Stimulated activated CD8-positive, alpha-beta memory T cell treated with anti-CD3 and anti-CD28 coated beads, Interleukin-2, amount 100 ng/mL, for 1 hour (primary cell): ENCODE measurements around the gene GLB1L.

Source experiments
- DNase-seq, 2 donors: peaks; one replicate each; pipeline ENCODE4 v3.0.0-alpha.2; 2020; ENCODE audit warnings: low read depth in 2 of 2

GLB1L gene

GRCh38 chr2:219252900-219253752 is 7.9 kb upstream of the GLB1L start, which contains the start of gene TUBA4B:
TUBA4B (plus strand) TSS chr2:219253243; CDS start chr2:219253408, 165 bp downstream.
- no peak for DNase-seq

GRCh38 chr2:219252570-219252899 is 7.3 kb upstream of the GLB1L start:
- no peak for DNase-seq

- DNase-seq: no peak
These were observed 6.8 kb upstream of the GLB1L start for GRCh38 chr2:219252084-219252483.

- DNase-seq: no peak
These were observed 6.4 kb upstream of the GLB1L start for GRCh38 chr2:219251656-219252055.

GRCh38 chr2:219250049-219250781 is 5.0 kb upstream of the GLB1L start:
- DNase-seq: no peak

GRCh38 chr2:219249203-219249980 is 4.1 kb upstream of the GLB1L start:
- no peak for DNase-seq

- no peak for DNase-seq
These were observed 3.6 kb upstream of the GLB1L start for GRCh38 chr2:219248845-219249202.

GRCh38 chr2:219247678-219248642 is 2.7 kb upstream of the GLB1L start:
- DNase-seq: no peak

GRCh38 chr2:219246559-219246958 is 1.3 kb upstream of the GLB1L start:
- no peak for DNase-seq

GRCh38 chr2:219245899-219246230 is 621 bp upstream of the GLB1L start:
- DNase-seq: no peak

GRCh38 chr2:219244789-219245147 is 476 bp downstream of the GLB1L start:
- DNase-seq: no peak

GRCh38 chr2:219243291-219243761 is 1.9 kb downstream of the GLB1L start:
- DNase-seq: no peak

GRCh38 chr2:219234331-219234730 is 10.9 kb downstream of the GLB1L start:
- DNase-seq: no peak

GRCh38 chr2:219230059-219230540 is 15.1 kb downstream of the GLB1L start:
- no peak for DNase-seq

- DNase-seq: peak; percentile 95
These were observed 15.8 kb downstream of the GLB1L start, which contains the start of the genes ANKZF1 and ATG9A for GRCh38 chr2:219229305-219230058. ANKZF1 (plus strand) TSS chr2:219229806; CDS start chr2:219230258, 452 bp downstream. ATG9A (minus strand) TSS chr2:219229636; CDS start chr2:219228024, 1,612 bp downstream.

GRCh38 chr2:219228911-219229304 is 16.3 kb downstream of the GLB1L start:
- DNase-seq: no peak

GRCh38 chr2:219228041-219228910 is 17.0 kb downstream of the GLB1L start:
- DNase-seq: no peak

- DNase-seq: no peak
These were observed 19.9 kb downstream of the GLB1L start for GRCh38 chr2:219225350-219225749.
